GM18511 (cell line): ENCODE data around the gene CEACAM1.
A peak's percentile ranks its signal among the peaks of the same experiment; 100 is the strongest.
"Not testable (repeated sequence)": the region's sequence is repeated elsewhere in the genome, so short reads cannot be mapped to it uniquely, and the experiment has no call there.

Source experiments
- ATAC-seq: cut with Tn5 transposase; IDR thresholded peaks from one replicate; pipeline ENCODE4 v1.9.1; 2021; ENCODE audit warnings: mild to moderate bottlenecking, moderate library complexity; ENCODE audit not compliant: unreplicated experiment

CEACAM1 gene

GRCh38 chr19:42477933-42478332 lies 50.3 kb downstream of the CEACAM1 start:
- ATAC-seq = no peak

GRCh38 chr19:42477117-42477516 lies 51.2 kb downstream of the CEACAM1 start:
- no peak for ATAC-seq

- ATAC-seq = no peak
Measured at GRCh38 chr19:42475366-42475765, 52.9 kb downstream of the CEACAM1 start.

- ATAC-seq = no peak
Measured at GRCh38 chr19:42474743-42475142, 53.5 kb downstream of the CEACAM1 start.

- no peak for ATAC-seq
Measured at GRCh38 chr19:42473686-42474085, 54.6 kb downstream of the CEACAM1 start.

- no peak for ATAC-seq
Measured at GRCh38 chr19:42472402-42473147, 55.7 kb downstream of the CEACAM1 start.

- no peak for ATAC-seq
Measured at GRCh38 chr19:42471554-42472249, 56.6 kb downstream of the CEACAM1 start.

- no peak for ATAC-seq
Measured at GRCh38 chr19:42469311-42470235, 58.7 kb downstream of the CEACAM1 start.

- ATAC-seq = no peak
Measured at GRCh38 chr19:42468273-42468796, 59.9 kb downstream of the CEACAM1 start.

GRCh38 chr19:42467183-42467760 lies 61.0 kb downstream of the CEACAM1 start:
- ATAC-seq = no peak

- no peak for ATAC-seq
Measured at GRCh38 chr19:42466521-42467182, 61.6 kb downstream of the CEACAM1 start.

- ATAC-seq = peak; percentile 90
Measured at GRCh38 chr19:42465827-42466280, 62.4 kb downstream of the CEACAM1 start.

GRCh38 chr19:42461700-42462324 lies 66.5 kb downstream of the CEACAM1 start:
- ATAC-seq = no peak

GRCh38 chr19:42461231-42461630 lies 67.0 kb downstream of the CEACAM1 start:
- not testable (repeated sequence) for ATAC-seq

GRCh38 chr19:42459926-42460325 lies 68.4 kb downstream of the CEACAM1 start:
- ATAC-seq = no peak
